SK-N-SH treated with all-trans-retinoic acid at 6 μM for 48 hours (cell line): Measurements from ENCODE around the gene ARHGAP33.

Source experiments
- BACH2 ChIP-seq: fragments of 250-450 bp; sonication (Bioruptor Pico); IDR thresholded peaks from 2 replicates; pipeline ENCODE4 v1.9.0; 2021; ENCODE audit warnings: mild to moderate bottlenecking, borderline replicate concordance
- CREB5 ChIP-seq: fragments of 250-450 bp; sonication (Bioruptor Pico); IDR thresholded peaks from 2 replicates; pipeline ENCODE4 v1.5.1; 2020; ENCODE audit warnings: low read depth, mild to moderate bottlenecking, moderate library complexity
- ISL1 ChIP-seq: fragments of 250-450 bp; sonication (Bioruptor Pico); IDR thresholded peaks from 2 replicates; pipeline ENCODE4 v2.1.2; 2022; ENCODE audit warnings: mild to moderate bottlenecking, moderate library complexity
- SNAI2 ChIP-seq: fragments of 250-450 bp; sonication (Bioruptor Pico); IDR thresholded peaks from 2 replicates; pipeline ENCODE4 v1.5.0; 2020; ENCODE audit warnings: mild to moderate bottlenecking, moderate library complexity
- TCF4 ChIP-seq: fragments of 250-450 bp; sonication (Bioruptor Pico); IDR thresholded peaks from 2 replicates; pipeline ENCODE4 v1.8.0; 2021; ENCODE audit warnings: mild to moderate bottlenecking, moderate library complexity, borderline replicate concordance
- TSHZ2 ChIP-seq: fragments of 250-450 bp; sonication (Bioruptor Pico); IDR thresholded peaks from 2 replicates; pipeline ENCODE4 v1.5.0; 2020; ENCODE audit warnings: mild to moderate bottlenecking, moderate library complexity
- ZFP3 ChIP-seq: fragments of 250-450 bp; sonication (Bioruptor Pico); IDR thresholded peaks from 2 replicates; pipeline ENCODE4 v1.5.0; 2020; ENCODE audit warnings: mild to moderate bottlenecking, moderate library complexity
- ZFP30 ChIP-seq: fragments of 450-650 bp; formaldehyde crosslinking; IDR thresholded peaks from 2 replicates; pipeline ENCODE4 v1.5.0; 2022; ENCODE audit warnings: mild to moderate bottlenecking, moderate library complexity
- ZNF8 ChIP-seq: fragments of 450-650 bp; formaldehyde crosslinking; IDR thresholded peaks from 2 replicates; pipeline ENCODE4 v1.5.0; 2020; ENCODE audit warnings: mild to moderate bottlenecking, moderate library complexity
- TF ChIP-seq, protein P1 (sequence below): fragments of 250-450 bp; sonication (Bioruptor Pico); IDR thresholded peaks from 2 replicates; pipeline ENCODE4 v1.8.0; 2020; ENCODE audit warnings: mild to moderate bottlenecking, moderate library complexity, borderline replicate concordance
- TF ChIP-seq, protein P2 (sequence below): fragments of 250-450 bp; sonication (Bioruptor Pico); IDR thresholded peaks from 2 replicates; pipeline ENCODE4 v1.5.1; 2021; ENCODE audit warnings: mild to moderate bottlenecking, moderate library complexity

GRCh38 chr19:35805526-35806102 is 30.2 kb downstream of the ARHGAP33 start:
- TF ChIP-seq, protein P1, sequence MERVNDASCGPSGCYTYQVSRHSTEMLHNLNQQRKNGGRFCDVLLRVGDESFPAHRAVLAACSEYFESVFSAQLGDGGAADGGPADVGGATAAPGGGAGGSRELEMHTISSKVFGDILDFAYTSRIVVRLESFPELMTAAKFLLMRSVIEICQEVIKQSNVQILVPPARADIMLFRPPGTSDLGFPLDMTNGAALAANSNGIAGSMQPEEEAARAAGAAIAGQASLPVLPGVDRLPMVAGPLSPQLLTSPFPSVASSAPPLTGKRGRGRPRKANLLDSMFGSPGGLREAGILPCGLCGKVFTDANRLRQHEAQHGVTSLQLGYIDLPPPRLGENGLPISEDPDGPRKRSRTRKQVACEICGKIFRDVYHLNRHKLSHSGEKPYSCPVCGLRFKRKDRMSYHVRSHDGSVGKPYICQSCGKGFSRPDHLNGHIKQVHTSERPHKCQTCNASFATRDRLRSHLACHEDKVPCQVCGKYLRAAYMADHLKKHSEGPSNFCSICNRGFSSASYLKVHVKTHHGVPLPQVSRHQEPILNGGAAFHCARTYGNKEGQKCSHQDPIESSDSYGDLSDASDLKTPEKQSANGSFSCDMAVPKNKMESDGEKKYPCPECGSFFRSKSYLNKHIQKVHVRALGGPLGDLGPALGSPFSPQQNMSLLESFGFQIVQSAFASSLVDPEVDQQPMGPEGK (CRISPR knock-in tag): no peak
- no peak for TF ChIP-seq CREB5 (CRISPR knock-in tag)
- TF ChIP-seq ZNF8 (CRISPR knock-in tag): no peak
- TF ChIP-seq ZFP30: no peak
- TF ChIP-seq ZFP3 (CRISPR knock-in tag): no peak
- no peak for TF ChIP-seq TSHZ2 (CRISPR knock-in tag)
- no peak for TF ChIP-seq SNAI2 (CRISPR knock-in tag)
- TF ChIP-seq BACH2 (CRISPR knock-in tag): no peak
- TF ChIP-seq ISL1: no peak
- TF ChIP-seq TCF4 (CRISPR knock-in tag): no peak
- TF ChIP-seq, protein P2, sequence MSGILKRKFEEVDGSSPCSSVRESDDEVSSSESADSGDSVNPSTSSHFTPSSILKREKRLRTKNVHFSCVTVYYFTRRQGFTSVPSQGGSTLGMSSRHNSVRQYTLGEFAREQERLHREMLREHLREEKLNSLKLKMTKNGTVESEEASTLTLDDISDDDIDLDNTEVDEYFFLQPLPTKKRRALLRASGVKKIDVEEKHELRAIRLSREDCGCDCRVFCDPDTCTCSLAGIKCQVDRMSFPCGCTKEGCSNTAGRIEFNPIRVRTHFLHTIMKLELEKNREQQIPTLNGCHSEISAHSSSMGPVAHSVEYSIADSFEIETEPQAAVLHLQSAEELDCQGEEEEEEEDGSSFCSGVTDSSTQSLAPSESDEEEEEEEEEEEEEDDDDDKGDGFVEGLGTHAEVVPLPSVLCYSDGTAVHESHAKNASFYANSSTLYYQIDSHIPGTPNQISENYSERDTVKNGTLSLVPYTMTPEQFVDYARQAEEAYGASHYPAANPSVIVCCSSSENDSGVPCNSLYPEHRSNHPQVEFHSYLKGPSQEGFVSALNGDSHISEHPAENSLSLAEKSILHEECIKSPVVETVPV (CRISPR knock-in tag): no peak
